Upper lobe of left lung (tissue), 4 donors: ENCODE measurements around the gene IMPA2.

Experiments
- CTCF ChIP-seq, 6 experiments: fragments of 450-650 bp in 4 of 6; fragments of 200-600 bp in 2 of 6; sonication (generic) in 2 of 6; IDR thresholded peaks; one replicate each; pipeline ENCODE4 v1.5.1; 2016 to 2019; ENCODE audit warnings: antibody characterized with exemption in 6 of 6
- POLR2A ChIP-seq, 4 donors: fragments of 450-650 bp; IDR thresholded peaks; one replicate each; pipeline ENCODE4 v1.5.1; 2016 to 2017; ENCODE audit warnings: antibody characterized with exemption in 4 of 4, mild to moderate bottlenecking in 2 of 4

- TF ChIP-seq CTCF (IDR thresholded peaks at IDR 0.05) (no peak), POLR2A (IDR thresholded peaks at IDR 0.05) (no peak)
Observed at GRCh38 chr18:11976315-11977152, 4.8 kb upstream of the IMPA2 start.
